Left lung (tissue), 10 donors: ENCODE results near the gene VPS37B. TPM values are rescaled to one million over a fixed set of nuclear protein-coding genes. Genes with fewer than 3 reads are reported as not detected.
"Not testable (repeated sequence)": the region's sequence is repeated elsewhere in the genome, so short reads cannot be mapped to it uniquely, and the experiment has no call there.

ENCODE experiments used
- ATAC-seq: fragments of 200-7000 bp; cut with Tn5 transposase; one replicate; pipeline ENCODE4 v1.9.1; 2020; ENCODE audit warnings: moderate library complexity
- DNase-seq, 4 donors: peaks; one replicate each; pipeline ENCODE4 v3.0.0-alpha.2; 2013 to 2020
- H3K27ac ChIP-seq, 2 donors: fragments of 200-600 bp; sonication (generic) in 1 of 2; one replicate each; pipeline versions ENCODE4 v1.5.0 to v1.8.0; 2020 to 2021
- H3K27me3 ChIP-seq, 2 donors: fragments of 200-600 bp; sonication (generic) in 1 of 2; one replicate each; pipeline versions ENCODE4 v1.5.0 to v1.8.0; 2020 to 2021
- H3K36me3 ChIP-seq, 2 donors: fragments of 200-600 bp; sonication (generic) in 1 of 2; one replicate each; pipeline versions ENCODE4 v1.5.0 to v1.8.0; 2020 to 2021
- H3K4me1 ChIP-seq, 2 donors: fragments of 200-600 bp; one replicate each; pipeline ENCODE4 v1.8.0; 2021
- H3K4me3 ChIP-seq, 2 donors: fragments of 200-600 bp; sonication (generic) in 1 of 2; one replicate each; pipeline versions ENCODE4 v1.5.0 to v1.8.0; 2020 to 2021; ENCODE audit warnings: mild to moderate bottlenecking in 1 of 2
- H3K9me3 ChIP-seq, 2 donors: fragments of 200-600 bp; sonication (generic) in 1 of 2; one replicate each; pipeline versions ENCODE4 v1.5.0 to v1.8.0; 2020 to 2021
- CTCF ChIP-seq, 2 donors: fragments of 200-600 bp; sonication (generic) in 1 of 2; IDR thresholded peaks; one replicate each; pipeline versions ENCODE4 v1.5.0 to v1.8.0; 2021; ENCODE audit warnings: antibody characterized with exemption in 2 of 2
- intact Hi-C, 2 donors: fragments of 100-400 bp; cut with DNase I; formaldehyde crosslinking; loops; one replicate each; pipeline versions ENCODE4 v1.11.2 to v1.14.2; 2022
- polyA plus RNA-seq, 6 donors: library from polyadenylated mRNA; unstranded; fragments of 120-200 nt; gene quantifications; one replicate each; pipeline ENCODE4 v1.2.1, GENCODE V29; 2013; ENCODE audit not compliant: insufficient read length in 6 of 6
- total RNA-seq, 2 donors: library from RNA; stranded (reverse); fragmentation: NEBNext Ultra II Directional; extraction: Animal tissue kit (Norgen Biotek cat#: 25700); gene quantifications; one replicate each; pipeline ENCODE4 v1.2.1, GENCODE V29; 2021
- donor health status: DM: no; HTN: yes; CAD: no.
- donor health status: DM: no; HTN: no; CAD: no.

Gene VPS37B
- total and polyA plus RNA-seq, 8 donors = 23.2 to 35.8 (median 29.7) TPM

GRCh38 chr12:122882908-122883558 is 12.9 kb downstream of the VPS37B start:
- H3K27ac ChIP-seq = peak overlapping the region in 1 of 2 donors; percentile 30
- no peak for TF ChIP-seq CTCF (IDR thresholded peaks at IDR 0.05)
- H3K27me3 ChIP-seq = no peaks in the 10 kb centered on the region
- no peak overlapping the region for H3K4me3 ChIP-seq
- no peaks in the 10 kb centered on the region for H3K9me3 ChIP-seq
- H3K4me1 ChIP-seq = peaks cover 25 to 87% of the 10 kb centered on the region in 2 donors
- H3K36me3 ChIP-seq = no peaks in the 10 kb centered on the region
- ATAC-seq = no peak
- intact Hi-C loops = no loop called here
- DNase-seq = no peak

DNA sequence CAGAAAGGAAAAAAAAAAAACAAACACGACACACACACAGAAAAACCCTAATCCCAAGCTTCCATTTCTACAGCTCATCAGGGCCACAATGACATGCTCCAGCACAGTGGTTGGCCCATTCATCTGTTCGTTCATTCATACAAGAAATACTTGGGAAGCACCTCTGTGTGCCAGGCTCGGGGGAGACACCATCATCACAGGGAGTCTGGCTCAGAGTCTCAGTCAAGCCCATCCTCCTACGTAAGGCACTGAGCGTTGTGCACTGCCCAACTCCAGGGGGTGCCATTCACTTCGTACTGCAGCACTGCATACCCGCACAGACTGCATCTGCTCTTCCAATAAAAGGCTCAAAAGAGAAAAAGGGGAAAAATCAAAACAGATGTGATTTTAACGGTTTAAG is 15.3 kb downstream of the VPS37B start:
- ATAC-seq (peak; percentile 75), DNase-seq (no peak)
- Histone ChIP-seq H3K4me1 (peaks cover 21 to 89% of the 10 kb centered on the region in 2 donors), H3K27ac (no peak overlapping the region), H3K4me3 (no peak overlapping the region), H3K27me3 (no peaks in the 10 kb centered on the region), H3K36me3 (no peaks in the 10 kb centered on the region), H3K9me3 (no peaks in the 10 kb centered on the region)
- intact Hi-C loops = no loop called here
- peak; percentile 10 to 15 for TF ChIP-seq CTCF (IDR thresholded peaks at IDR 0.05)

- Histone ChIP-seq H3K36me3 (no peaks in the 10 kb centered on the region), H3K4me3 (no peak overlapping the region), H3K27ac (no peak overlapping the region), H3K27me3 (no peaks in the 10 kb centered on the region), H3K9me3 (no peaks in the 10 kb centered on the region), H3K4me1 (peaks cover 21 to 91% of the 10 kb centered on the region in 2 donors)
- DNase-seq = no peak
- TF ChIP-seq CTCF (IDR thresholded peaks at IDR 0.05) = no peak
- ATAC-seq = no peak
- intact Hi-C loops = no loop called here
Observed at GRCh38 chr12:122880155-122880667, 15.7 kb downstream of the VPS37B start.

- intact Hi-C loops = no loop called here
- Histone ChIP-seq H3K27me3 (no peaks in the 10 kb centered on the region), H3K4me1 (peaks cover 18 to 91% of the 10 kb centered on the region in 2 donors), H3K9me3 (no peaks in the 10 kb centered on the region), H3K36me3 (no peaks in the 10 kb centered on the region), H3K4me3 (no peak overlapping the region), H3K27ac (peak overlapping the region in 1 of 2 donors; percentile 58)
- ATAC-seq (peak; percentile 8), DNase-seq (peak in 1 of 4 donors; percentile 73)
- no peak for TF ChIP-seq CTCF (IDR thresholded peaks at IDR 0.05)
Observed at GRCh38 chr12:122878780-122879612, 16.9 kb downstream of the VPS37B start.

GRCh38 chr12:122876731-122877130 is 19.2 kb downstream of the VPS37B start:
- TF ChIP-seq CTCF (IDR thresholded peaks at IDR 0.05) = no peak
- Histone ChIP-seq H3K27me3 (no peaks in the 10 kb centered on the region), H3K9me3 (no peaks in the 10 kb centered on the region), H3K36me3 (no peaks in the 10 kb centered on the region), H3K4me3 (no peak overlapping the region), H3K27ac (peak overlapping the region in 1 of 2 donors; percentile 21), H3K4me1 (peaks cover 40 to 97% of the 10 kb centered on the region in 2 donors)
- no peak for ATAC-seq
- no peak for DNase-seq
- intact Hi-C loops = no loop called here

DNA sequence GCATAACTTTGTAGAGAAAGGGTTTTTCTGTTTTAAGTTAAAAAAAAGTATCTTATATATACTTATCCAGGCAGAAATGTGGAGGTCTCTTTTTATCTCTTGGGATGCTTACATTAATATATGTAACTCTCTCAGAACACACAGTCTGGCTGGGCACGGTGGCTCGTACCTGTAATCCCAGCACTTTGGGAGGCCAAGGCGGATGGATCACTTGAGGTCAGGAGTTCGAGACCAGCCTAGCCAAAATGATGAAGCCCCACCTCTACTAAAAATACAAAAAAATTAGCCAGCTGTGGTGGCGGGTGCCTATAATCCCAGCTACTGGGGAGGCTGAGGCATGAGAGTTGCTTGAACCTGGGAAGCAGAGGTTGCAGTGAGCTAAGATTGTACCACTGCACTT is 19.6 kb downstream of the VPS37B start:
- H3K27me3 ChIP-seq, H3K4me3 ChIP-seq, ATAC-seq, intact Hi-C loops, H3K36me3 ChIP-seq, DNase-seq, H3K9me3 ChIP-seq: not testable (repeated sequence)
- Histone ChIP-seq H3K4me1 (peaks cover 44 to 99% of the 10 kb centered on the region in 2 donors), H3K27ac (peak overlapping the region in 1 of 2 donors; percentile 21)
